ENCODE measurements around the gene PPP6R2. TPM values are rescaled to one million over a fixed set of nuclear protein-coding genes. Genes with fewer than 3 reads are reported as not detected.

Gene PPP6R2
- total RNA-seq, 4 donors from 2014 or later: 35.6 to 50.8 (median 45.6) TPM

DNA sequence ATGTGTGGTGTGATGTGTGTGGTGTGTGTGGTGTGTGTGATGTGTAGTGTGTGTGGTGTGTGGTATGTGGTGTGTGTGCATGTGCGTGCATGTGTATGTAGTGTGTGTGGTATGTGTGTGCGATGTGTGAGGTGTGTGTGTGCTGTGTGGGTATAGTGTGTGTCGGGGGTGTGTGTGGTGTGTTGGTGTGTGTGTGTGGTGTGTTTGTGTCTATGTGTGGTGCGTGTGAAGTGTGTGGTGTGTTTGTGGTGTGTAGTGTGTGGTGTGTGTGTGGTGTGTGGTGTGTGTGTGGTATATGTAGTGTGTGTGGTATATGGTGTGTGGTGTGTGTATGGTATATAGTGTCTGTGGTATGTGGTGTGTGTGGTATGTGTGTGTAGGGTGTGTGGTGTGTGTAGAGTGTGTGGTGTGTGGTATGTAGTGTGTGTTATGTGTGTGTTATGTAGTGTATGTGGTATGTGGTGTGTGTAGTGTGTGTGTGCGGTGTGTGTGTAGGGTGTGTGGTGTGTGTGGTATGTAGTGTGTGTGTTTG is 5.0 kb upstream of the PPP6R2 start:
- no peaks in the 10 kb centered on the region for H3K27me3 ChIP-seq
- H3K4me3 ChIP-seq: no peak overlapping the region
- 96% methylated on average over 5 of the region's 5 CpGs for WGBS, 2 donors
- H3K9me3 ChIP-seq: no peaks in the 10 kb centered on the region
- H3K36me3 ChIP-seq: no peaks in the 10 kb centered on the region
- TF ChIP-seq POLR2A (IDR thresholded peaks at IDR 0.05) (no peak), CTCF (IDR thresholded peaks at IDR 0.05) (no peak)
- peaks cover 6 to 14% (median 7%) of the 10 kb centered on the region in 3 donors for H3K4me1 ChIP-seq
- DNase-seq: no peak
- intact Hi-C loops (cut with DNase I): no loop called here
- H3K27ac ChIP-seq: no peak overlapping the region

GRCh38 chr22:50338860-50339462 is 4.2 kb upstream of the PPP6R2 start:
- intact Hi-C loops (cut with DNase I): no loop called here
- Histone ChIP-seq H3K4me1 (peaks cover 6 to 14% (median 7%) of the 10 kb centered on the region in 3 donors), H3K27me3 (no peaks in the 10 kb centered on the region), H3K9me3 (no peaks in the 10 kb centered on the region), H3K4me3 (no peak overlapping the region), H3K27ac (no peak overlapping the region), H3K36me3 (no peaks in the 10 kb centered on the region)
- no peak for DNase-seq
- TF ChIP-seq CTCF (IDR thresholded peaks at IDR 0.05): no peak
- WGBS, 2 donors: 92 to 97% methylated on average over 4 of the region's 4 CpGs

GRCh38 chr22:50339945-50340879 is 2.9 kb upstream of the PPP6R2 start:
- no peaks in the 10 kb centered on the region for H3K36me3 ChIP-seq
- no peak overlapping the region for H3K27ac ChIP-seq
- H3K4me3 ChIP-seq: no peak overlapping the region
- intact Hi-C loops (cut with DNase I): loop anchor here (5.0 kb wide), 1 partner anchor 93 kb away; the partner anchor contains the start of gene TUBGCP6
- no peak for TF ChIP-seq POLR2A (IDR thresholded peaks at IDR 0.05)
- no peak for TF ChIP-seq CTCF (IDR thresholded peaks at IDR 0.05)
- 68 to 77% methylated on average over 10 to 12 of the region's 12 CpGs for WGBS, 2 donors
- DNase-seq: no peak
- no peaks in the 10 kb centered on the region for H3K27me3 ChIP-seq
- no peaks in the 10 kb centered on the region for H3K9me3 ChIP-seq
- H3K4me1 ChIP-seq: peaks cover 6 to 14% (median 7%) of the 10 kb centered on the region in 3 donors

DNA sequence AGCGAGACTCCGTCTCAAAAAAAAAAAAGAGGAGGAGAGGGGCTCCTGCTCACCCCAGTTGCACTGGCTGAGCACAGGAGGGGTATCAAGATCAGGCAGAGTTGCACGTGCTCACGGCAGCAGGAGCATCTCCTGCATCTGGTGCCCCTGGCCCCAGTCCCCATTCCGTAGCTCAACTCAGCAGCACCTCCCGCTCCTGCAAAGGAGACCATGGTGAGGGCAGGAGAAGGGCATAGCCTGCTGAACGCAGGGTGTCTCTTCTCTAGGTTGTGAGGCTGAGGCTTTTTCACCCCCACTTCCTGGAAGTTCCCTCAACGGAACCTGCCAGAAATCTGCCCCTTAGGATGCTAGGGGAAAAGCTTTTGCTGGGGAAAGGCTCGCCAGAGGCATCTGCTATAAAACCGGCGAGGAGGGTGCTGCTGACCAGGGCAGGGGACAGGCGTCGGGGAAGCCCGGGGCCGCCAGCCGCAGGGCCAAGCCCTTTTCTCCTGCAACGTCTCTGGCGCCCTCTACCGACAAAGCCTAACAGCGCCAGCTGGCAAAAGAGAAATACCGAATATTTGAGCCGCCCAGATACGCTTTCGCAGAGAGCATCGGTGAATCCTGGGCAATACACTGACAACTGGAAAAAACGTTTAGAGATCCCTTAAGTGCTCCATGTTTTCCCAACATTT is 1.0 kb upstream of the PPP6R2 start:
- TF ChIP-seq POLR2A (IDR thresholded peaks at IDR 0.05): no peak
- TF ChIP-seq CTCF (IDR thresholded peaks at IDR 0.05): peak; percentile 95 to 99 (median 98)
- H3K27ac ChIP-seq: peak overlapping the region; percentile 85 to 96 (median 92)
- DNase-seq: no peak
- H3K9me3 ChIP-seq: no peaks in the 10 kb centered on the region
- H3K4me1 ChIP-seq: peaks cover 11 to 27% (median 13%) of the 10 kb centered on the region in 3 donors
- H3K27me3 ChIP-seq: no peaks in the 10 kb centered on the region
- intact Hi-C loops (cut with DNase I): loop anchor here (2.0 to 5.0 kb wide), 2 partner anchors 65 to 95 kb away; partner anchors contain the start of gene TUBGCP6
- 5 to 8% methylated on average over 15 to 18 of the region's 26 CpGs for WGBS, 2 donors
- peak overlapping the region; percentile 72 to 98 (median 96) for H3K4me3 ChIP-seq
- no peaks in the 10 kb centered on the region for H3K36me3 ChIP-seq
